NCI-H2196 (cell line): ENCODE data around the gene RHOV.

Experiments
- DNase-seq: peaks from one replicate; lab custom pipeline; 2025; ENCODE audit not compliant: unreplicated experiment; lab: John Stamatoyannopoulos, UW

RHOV gene, protein sequence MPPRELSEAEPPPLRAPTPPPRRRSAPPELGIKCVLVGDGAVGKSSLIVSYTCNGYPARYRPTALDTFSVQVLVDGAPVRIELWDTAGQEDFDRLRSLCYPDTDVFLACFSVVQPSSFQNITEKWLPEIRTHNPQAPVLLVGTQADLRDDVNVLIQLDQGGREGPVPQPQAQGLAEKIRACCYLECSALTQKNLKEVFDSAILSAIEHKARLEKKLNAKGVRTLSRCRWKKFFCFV

DNA sequence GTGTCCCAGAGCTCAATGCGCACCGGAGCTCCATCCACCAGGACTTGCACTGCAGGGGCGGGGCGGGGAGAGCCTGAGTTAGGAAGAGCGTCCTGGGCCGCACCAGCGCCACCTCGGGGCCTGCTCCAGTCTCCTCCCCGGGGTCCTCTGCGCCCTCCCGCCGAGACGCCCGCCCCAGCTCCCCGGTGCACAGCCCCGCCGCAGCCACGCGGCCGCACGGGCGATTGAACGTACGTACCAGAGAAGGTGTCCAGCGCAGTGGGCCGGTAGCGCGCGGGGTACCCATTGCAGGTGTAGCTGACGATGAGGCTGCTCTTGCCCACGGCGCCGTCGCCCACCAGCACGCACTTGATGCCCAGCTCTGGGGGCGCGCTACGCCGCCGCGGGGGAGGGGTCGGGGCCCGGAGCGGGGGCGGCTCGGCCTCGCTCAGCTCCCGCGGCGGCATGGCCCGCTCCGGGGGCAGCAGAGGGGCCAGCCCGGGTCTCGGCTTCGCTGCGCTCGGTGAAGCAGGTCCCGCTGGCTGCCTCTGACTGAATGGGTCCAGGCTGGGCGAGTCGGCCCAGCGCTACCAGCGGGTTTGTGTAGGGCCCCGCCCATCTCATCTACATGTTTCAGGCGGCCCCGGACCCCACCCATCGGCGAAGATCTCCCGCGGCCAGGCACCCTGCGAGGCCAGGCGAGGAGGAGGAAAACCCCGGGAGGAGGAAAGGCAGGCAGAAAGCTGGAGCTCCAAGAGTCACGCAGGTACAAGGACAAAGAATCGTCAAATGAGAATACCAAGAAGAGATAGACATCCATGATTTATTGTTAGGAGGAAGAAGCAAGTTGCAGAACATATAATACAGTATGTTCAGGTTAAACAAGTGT lies at the start of gene RHOV:
Gene RHOV, minus strand, starts transcription at position 541 of the 868 bp plus-strand sequence. Its CDS starts 95 bp downstream, at position 446.
- DNase-seq: peak; percentile 25

DNA sequence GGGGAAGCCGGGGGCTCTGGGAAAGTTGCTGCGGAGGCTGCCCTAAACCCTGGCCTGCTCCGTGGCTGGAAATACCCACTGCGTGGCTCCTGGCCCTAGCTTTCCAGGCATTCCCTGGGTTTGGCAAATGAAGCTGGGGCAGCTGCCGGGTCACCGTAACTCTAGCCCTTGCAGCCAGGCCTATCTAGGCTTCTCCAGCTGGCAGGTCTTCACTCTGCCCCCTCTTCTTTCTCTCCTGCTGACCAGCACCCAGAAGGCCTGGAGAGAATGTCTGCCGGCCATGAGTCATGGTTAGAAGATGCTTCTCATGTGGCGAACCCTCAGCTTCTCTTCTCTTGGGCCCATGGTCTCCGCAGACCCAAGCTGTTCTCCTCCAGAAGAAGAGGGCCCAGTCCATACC lies 49.5 kb upstream of the RHOV start:
- no peak for DNase-seq

DNA sequence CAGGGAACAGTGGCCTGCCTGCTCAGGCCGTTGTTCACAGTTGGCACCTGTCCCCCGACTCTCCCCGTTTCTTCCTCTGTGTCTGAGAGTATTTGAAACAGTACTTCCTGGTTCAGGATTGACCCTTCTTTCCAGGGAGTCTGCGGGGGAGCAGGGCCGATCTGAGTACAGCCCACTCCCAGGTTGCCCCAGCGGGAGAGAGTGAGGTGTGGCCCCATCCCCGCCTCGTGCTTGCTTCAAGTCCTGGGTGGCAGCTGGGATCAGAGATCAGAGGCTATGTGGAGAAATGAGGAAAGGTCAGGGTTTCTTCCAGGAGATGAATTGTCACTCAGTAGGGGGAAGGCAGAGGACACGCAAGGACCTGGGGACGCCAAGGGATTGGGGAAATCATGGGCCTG lies 48.6 kb upstream of the RHOV start:
- DNase-seq: no peak

DNA sequence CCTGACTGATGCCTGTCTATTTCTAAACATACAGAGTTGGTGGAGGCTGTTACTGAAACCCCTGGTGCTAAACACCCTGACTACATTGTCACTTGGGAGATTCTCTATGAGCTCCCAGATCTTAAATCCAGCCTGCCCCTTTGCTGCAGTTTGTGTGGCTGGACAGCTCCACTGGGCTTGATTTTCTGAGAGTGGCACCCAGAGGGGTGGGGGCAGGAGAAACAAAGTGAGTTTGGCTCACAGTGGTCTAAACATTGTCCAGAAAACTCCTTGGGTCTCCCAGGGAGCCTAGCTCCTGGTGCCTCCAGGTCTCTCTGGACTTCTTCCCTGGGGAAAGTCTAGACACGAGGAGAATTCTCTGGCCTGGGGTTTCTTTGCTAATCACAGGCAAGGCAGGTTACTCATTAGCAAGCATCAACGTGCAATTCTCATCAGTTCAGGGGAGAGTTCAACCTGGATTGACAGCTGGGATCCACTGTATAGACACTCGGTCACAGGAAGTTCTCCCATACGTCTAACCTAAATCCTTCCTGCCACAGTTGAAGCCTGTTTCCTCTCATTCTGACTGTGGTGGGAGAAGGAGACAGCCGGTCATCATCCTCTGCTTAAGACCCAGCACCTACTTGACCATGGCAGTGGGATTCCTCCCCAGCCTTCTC lies 48.0 kb upstream of the RHOV start:
- DNase-seq: no peak

DNA sequence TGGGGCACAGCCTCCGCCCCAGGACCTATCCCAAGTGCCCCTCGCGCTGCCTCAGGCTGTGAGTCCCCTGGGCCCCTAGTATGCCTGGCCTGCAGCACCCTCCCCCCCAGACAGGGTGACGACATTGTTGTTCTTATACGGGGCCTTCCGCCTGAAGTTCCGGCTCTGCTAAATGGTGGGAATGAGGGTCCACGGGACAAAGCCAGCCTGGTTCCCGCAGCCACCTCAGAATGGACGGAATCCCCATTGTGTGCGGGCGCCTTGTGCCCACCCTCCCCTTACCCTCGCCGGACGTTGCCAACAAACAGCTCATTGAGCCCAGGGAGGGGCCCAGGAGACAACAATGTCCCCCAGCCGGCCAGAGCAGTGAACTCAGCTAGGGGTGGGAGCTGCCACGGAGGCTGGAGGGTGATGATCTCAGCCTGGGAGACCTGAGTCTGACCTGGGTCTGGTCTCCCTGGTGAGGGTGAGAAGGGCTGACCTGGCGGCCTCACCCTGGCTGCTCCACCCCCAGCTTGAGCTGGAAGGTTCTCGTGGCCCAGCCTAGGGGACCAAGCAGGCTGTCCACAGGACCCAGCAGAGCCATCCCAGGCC lies 44.9 kb upstream of the RHOV start:
- DNase-seq: no peak

DNA sequence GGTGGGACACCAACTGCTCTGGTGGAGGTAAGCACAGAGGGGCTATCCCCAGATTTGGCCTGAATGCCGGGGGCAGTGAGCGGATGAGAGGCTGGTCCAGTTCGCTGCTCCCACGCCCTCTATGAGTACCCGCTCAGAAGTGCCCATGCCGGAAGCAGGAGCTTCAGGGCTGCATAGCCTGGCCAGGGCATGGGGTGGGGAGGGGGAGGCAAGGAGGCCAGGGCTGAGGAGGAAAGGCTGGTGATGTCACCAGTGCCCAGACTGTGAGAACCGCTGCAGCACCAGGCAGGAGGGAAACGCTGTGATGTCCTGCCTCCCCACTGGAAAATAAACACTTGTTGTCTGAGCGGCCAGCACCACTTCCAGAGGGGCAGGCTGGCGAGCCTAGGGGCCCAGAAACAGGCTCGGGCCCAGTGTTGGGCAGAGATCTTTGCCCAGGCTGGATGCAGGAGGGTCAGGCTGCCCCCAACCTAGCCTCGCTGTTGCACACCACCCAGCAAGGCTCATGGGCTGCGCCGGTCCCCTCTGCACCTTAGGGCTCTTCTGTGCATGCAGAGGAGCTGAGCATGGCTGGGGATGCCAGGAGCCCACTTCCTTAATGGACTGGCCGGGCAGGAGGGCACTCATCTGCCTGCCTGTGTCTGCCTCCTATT lies 44.2 kb upstream of the RHOV start:
- no peak for DNase-seq

DNA sequence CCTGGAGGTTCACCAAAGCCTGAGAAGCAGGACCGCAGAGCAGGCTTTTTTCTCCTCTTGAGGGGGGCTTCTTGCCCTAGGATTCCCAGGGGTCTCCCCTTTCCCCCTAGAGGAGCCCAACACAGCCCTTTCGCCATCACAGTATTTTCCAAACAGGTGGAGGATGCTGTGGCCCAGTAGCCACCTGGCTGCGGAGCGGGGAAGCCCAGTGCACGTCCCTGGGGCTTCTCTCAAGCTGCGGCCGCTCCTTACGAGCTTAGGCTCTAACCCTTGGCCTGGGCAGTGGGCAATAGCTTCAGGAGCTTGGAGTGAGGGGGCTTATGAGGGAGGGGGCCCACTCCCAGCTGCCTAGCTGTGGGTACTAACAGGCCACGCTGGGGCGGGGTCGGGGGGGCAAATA lies 43.6 kb upstream of the RHOV start:
- DNase-seq: no peak

DNA sequence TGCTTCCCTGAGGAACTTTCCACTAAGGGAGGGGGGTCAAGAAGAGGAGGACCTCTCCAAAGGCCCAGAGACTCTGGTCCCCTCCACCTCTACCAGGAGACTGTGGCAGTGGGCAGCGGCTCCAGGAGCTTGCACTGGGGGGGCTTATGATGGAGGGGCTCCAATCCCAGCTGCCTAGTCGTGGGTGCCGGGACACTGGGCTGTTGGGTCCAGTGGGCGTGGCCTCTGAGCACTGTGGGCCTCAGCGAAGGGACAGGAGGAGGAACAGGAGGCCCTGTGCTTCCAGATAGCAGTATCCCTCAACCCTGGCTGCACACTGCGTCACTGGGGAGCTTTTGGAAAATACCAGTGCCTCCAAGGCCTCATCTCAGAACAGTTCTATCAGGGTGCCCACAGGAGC lies 41.6 kb upstream of the RHOV start:
- no peak for DNase-seq

DNA sequence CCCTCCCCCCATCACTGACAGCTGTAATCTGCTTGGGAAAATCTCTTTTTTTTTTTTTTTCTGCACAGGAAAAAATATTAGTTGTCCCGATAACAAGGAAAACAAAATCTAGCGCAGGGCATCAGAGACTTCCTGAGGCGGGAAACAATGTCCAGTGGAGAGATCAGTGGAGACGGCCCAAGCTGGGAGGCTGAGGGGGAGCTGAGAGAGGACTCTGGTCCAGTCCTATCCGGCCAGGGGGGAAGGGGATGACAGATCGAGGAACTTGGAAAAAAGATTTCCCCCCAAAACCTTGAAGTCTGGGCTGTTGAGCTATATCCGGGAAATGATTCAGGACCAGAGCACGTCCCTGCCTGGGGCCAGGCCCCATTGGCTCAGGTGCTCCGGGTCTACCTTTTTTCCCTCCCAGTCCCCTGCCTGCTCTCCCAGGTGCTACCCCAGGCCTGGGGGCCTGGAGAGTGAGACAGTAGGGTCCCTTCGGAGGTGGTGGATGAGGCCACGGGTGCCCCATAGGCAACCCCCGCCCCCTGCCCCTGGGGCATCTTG lies 41.2 kb upstream of the RHOV start:
- DNase-seq: no peak

DNA sequence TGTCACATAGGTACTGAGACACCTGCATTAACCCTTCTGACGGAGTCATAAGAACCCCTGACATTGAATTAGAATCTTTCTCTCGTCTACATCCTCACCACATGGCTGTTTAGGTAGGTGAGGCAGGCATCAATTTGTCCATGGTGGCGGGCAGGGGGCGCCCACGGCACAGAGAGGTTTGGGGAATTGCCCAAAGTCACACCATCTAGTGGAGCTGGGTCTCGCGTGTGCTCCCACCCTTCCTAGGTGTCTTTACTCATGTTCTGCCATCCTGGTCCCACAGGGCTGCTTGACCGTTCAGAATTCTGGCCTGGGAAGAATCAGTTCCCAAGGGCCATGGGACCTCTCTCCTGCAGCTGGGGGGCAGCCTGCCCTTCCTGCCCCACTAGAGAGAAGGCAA lies 40.5 kb upstream of the RHOV start:
- DNase-seq: no peak

DNA sequence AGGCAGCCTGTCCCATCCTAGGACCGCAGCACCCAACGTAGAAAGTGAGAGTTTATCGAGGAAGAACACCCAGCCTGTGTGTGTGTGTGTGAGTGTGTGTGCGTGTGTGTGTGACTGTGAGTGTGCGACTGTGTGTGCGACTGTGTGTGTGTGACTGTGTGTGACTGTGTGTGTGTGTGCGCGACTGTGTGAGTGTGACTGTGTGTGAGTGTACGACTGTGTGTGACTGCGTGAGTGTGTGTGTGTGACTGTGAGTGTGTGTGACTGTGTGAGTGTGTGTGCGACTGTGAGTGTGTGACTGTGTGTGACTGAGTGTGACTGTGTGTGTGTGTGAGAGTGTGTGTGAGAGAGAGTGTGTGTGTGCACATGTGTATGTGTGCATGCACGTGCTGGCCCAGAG lies 40.0 kb upstream of the RHOV start:
- DNase-seq: no peak

DNA sequence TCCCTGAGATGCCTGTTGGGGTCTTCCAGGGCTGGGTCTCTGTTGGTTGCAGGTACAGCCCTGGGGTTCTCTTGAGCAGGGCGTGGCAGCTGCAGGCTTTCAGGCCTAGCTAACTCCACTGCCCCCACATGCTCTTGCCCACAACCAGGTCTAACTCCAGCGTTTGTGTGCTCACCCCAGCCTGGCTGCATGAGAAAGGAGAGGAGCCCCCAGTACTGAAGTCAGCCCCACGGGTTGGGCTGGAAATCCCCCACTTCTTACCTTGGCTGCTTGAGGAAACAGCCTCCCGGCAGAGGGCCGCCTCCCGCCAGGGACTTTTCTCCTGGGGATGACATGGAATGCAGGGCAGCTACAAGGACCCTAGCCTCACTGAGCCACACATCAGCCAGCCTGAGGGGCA lies 38.4 kb upstream of the RHOV start:
- no peak for DNase-seq

DNA sequence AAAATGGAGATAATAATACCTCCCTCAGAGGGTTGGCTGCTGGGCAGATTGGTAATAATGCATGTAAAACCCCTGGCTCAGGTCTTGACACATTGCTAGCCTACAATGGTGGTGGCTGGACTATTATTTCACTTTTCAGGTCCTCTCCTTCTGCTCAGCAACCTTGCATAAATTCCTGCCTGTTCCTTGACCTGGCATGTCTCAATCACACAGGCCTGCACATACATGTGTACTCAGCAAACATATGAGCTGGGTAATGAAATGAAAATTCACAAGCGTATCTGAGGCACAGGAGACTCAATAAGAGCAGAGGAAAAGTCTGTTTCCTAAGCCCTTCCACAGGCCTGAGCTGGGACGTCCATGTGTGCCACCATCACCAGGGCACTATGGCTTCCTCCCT lies 37.7 kb upstream of the RHOV start:
- DNase-seq: no peak

DNA sequence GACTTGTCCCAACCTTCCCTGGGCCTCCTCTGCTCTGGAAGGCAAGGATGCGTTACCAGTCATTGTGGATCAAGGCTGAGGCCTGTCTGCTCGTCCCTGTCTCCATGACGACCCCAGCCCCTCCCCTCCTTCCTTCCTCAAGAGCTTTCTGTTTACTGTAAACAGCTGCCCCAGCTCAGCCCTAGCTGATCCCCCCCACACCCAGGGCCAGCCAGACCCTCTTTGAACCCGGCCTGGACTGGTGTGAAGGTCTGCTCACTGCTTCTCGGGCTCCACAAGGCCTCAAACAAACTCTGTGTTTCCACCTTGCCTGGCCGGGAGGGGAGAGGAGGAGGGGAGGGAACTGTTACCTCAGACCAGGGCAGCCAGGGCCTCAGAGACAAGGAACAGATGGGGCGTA lies 37.1 kb upstream of the RHOV start:
- no peak for DNase-seq

DNA sequence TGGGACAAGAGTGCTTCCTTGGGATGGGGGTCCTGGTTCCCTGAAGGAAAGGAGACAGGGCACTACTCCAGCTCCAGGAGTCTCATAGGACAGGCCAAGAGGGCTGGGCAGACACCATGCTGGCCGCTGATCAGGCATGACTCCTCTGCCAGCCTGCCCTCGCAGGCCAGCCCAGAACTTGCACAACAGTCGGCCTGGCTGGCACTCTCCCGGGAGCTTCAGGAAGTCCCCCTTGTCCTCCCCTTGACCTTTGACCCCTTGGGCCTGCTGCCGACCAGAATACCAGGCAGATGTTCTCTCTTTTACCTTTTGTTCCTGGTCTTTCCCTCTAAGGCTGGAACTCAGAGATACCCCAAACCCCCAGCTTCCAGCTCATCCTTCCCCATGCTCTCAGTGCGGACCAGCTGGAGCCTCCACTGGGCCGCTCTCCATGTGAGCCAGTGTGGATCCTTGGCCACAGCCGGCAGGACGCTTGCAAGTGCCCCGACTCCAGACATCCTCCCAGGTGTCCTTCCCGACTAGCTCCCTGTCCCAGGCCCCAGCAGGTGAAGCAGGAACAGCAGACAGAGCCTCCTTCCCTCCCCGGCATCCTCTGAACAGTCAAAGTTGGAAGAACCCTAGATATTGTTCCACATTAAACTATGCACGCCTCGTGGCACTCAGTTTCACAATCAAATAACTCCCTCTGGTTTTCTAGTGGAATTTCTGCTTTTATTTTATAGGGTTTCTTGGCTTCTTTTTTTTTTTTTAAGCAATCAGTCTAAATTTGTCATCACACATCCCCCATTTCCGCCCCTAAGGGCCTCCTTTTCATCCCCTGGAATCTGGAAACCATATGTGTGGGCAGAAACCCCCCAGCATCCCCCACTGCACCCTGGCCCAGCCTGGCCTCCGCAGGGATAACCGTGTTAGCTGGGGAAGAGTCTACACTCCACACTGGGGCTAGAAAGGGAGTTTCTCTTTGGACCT lies 35.9 kb upstream of the RHOV start:
- DNase-seq: no peak

DNA sequence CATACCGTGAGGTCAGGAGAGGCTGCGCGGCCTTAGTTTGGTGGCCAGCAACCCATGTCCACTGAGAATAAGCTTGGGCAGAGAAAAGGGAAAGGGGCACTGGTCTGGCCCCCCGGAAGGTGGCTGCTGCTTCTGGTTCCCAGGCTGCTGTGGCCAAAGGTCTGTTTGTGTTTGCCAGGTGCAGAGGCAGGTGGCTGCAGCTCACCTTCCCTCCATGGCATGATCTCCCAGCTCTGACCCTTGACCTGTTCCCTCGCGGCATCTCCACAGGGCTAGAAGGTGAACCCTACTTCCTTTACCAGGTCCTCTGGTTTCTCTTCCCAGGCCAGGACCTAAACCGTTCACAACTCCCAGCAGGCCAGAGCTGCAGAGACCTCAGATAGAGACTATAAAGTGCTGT lies 34.1 kb upstream of the RHOV start:
- DNase-seq: no peak

DNA sequence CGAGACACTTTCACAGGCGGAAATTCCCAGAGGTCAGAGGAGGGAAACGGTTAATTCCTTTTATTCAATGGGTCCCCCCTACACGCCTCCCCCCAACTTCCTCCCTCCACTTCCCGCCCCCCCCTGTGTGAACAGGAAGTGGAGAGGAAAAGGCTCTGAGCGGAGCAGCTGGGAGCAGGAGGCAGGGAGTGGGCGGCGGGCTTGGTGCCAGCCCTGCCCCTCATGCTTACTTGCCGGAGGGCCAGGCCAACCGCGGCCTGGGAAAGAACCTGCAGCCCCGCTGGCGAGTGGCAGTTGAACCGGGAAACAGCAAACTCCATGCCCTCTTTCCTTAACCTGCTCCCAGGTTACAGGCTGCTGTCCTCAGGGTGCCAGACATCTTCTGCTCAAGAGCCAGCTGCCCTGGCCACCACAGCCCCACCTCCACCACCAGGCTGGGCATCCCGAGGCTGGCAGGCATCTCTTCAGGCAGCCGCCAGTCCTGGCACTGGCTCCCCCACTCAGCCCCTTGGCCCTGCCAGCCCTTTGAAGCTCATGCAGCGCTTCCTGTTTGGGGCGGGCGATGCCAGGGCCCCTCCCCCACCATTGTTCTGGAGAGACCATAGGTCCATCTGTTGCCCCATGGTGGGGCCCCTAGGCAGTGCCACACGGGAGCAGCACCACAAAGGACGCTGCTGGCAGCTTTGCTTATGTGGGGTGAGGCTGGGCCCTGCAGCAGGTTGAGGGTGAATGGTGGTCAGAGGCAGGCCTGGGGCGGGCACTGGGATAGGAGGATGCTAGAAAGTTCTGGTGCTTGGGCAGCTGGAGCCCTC lies 33.2 kb upstream of the RHOV start:
- peak; percentile 73 for DNase-seq

DNA sequence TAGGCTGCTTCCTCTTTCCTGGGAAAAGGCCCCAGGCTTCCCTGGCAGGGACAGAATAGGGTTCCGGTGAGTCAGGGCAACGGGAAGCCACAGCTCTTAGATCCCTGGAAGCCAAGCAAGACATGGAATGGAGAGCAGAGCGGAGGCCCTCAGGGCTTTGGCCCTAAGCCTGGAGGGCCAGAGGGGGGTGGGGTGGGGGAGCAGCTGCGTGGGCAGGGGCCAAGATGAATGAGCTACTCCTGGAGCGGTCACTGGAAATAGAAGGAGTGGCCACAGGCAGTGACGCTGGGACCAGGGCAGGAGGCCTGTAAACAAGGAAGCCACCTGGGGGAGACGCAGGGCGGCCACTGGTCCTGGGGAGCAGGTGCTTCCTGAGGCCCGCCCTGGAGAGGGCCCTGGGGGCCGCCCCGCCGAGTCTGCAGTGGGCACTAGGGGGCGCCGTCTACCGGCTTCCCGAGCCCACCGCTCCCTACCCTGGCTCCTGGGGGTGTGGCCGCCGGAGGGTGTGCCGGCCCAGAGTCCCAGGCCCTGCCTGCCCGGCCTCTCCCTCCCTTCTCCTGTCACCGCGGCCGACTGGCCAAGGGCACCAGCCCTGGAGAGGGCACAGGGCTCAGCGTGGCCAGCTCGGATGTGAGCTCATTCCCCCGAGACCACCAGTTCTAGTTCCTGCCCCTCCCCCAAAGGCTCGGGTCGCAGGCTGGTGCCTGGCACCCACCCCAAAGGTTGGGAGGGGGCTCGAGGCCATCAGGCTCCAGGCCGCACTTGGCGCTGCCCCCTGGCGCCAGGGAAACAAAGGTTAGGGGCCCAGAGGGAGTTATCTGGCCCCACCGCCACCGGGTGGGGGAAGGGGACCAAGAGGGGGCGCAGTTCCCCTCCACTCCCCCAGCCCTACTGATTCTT lies 32.3 kb upstream of the RHOV start:
- peak; percentile 84 for DNase-seq
